ENCODE measurements around the gene RHOT1. TPM values are rescaled to one million over a fixed set of nuclear protein-coding genes. Genes with fewer than 3 reads are reported as not detected.

Gene RHOT1
- total and polyA plus RNA-seq, 10 donors, result 21.2 to 57.1 (median 33.6) TPM

DNA sequence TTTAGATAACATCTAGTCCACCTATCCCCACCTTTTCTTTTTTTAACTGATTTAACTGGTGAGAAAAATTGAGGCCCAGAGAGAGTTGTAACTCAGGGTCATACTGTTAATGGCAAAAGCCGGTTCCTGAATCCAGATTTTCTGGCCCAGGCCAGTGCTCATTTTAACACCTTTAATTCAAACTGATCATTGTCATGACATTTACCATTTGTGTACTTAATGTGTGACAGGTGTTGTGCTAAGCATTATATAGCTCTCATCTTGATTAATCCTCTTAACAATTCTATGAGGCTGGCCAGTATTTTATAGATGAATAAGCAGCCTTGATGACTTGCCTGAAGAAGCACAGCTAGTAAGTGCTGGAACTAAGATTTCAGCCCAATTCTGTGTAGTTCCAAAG lies 14.4 kb downstream of the RHOT1 start:
- no peak overlapping the region for H3K4me3 ChIP-seq
- DNase-seq, result no peak
- H3K27me3 ChIP-seq (replicated peaks in 1 of 7), result no peaks in the 10 kb centered on the region
- H3K9me3 ChIP-seq, result no peaks in the 10 kb centered on the region
- H3K4me1 ChIP-seq, result peaks cover 0 to 19% (median 7%) of the 10 kb centered on the region in 6 donors
- intact Hi-C loops (cut with DNase I; ENCODE audit: low total_unique reads), result no loop called here
- 81 to 100% (median 92%) methylated on average over 1 of the region's 1 CpG for WGBS, 5 donors
- H3K36me3 ChIP-seq, result peaks cover 0 to 94% (median 38%) of the 10 kb centered on the region in 6 donors
- no peak overlapping the region for H3K27ac ChIP-seq
- TF ChIP-seq POLR2A (IDR thresholded peaks at IDR 0.05), result no peak
- TF ChIP-seq, protein P1, sequence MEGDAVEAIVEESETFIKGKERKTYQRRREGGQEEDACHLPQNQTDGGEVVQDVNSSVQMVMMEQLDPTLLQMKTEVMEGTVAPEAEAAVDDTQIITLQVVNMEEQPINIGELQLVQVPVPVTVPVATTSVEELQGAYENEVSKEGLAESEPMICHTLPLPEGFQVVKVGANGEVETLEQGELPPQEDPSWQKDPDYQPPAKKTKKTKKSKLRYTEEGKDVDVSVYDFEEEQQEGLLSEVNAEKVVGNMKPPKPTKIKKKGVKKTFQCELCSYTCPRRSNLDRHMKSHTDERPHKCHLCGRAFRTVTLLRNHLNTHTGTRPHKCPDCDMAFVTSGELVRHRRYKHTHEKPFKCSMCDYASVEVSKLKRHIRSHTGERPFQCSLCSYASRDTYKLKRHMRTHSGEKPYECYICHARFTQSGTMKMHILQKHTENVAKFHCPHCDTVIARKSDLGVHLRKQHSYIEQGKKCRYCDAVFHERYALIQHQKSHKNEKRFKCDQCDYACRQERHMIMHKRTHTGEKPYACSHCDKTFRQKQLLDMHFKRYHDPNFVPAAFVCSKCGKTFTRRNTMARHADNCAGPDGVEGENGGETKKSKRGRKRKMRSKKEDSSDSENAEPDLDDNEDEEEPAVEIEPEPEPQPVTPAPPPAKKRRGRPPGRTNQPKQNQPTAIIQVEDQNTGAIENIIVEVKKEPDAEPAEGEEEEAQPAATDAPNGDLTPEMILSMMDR (IDR thresholded peaks at IDR 0.05 in 8 of 11, conservative IDR thresholded peaks at IDR 0.05 in 3 of 11), result no peak
- no peak for TF ChIP-seq POLR2AphosphoS5 (IDR thresholded peaks at IDR 0.05)

DNA sequence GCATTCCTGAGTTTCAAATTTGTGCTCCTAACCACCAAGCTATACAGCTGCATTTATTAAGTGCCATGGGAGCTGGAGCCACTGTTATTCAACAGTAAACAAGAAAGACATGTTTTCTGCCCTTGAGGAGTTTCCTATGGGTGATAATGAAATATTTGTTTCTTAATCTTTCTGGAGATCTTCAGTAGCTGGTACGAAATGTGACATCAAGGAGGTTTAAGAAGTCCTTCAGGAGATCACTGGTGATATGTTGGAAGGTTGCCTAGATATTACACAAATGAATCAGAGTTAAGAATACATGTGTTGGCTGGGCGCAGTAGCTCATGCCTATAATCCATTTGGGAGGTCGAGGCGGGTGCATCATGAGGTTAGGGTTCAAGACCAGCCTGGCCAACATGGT lies 14.9 kb downstream of the RHOT1 start:
- WGBS, 5 donors, result 92 to 99% (median 96%) methylated on average over 4 of the region's 4 CpGs
- TF ChIP-seq, protein P1 (IDR thresholded peaks at IDR 0.05 in 8 of 11, conservative IDR thresholded peaks at IDR 0.05 in 3 of 11), result no peak
- TF ChIP-seq POLR2A (IDR thresholded peaks at IDR 0.05) (no peak), POLR2AphosphoS5 (IDR thresholded peaks at IDR 0.05) (no peak)
- H3K36me3 ChIP-seq, result peaks cover 0 to 95% (median 38%) of the 10 kb centered on the region in 6 donors

DNA sequence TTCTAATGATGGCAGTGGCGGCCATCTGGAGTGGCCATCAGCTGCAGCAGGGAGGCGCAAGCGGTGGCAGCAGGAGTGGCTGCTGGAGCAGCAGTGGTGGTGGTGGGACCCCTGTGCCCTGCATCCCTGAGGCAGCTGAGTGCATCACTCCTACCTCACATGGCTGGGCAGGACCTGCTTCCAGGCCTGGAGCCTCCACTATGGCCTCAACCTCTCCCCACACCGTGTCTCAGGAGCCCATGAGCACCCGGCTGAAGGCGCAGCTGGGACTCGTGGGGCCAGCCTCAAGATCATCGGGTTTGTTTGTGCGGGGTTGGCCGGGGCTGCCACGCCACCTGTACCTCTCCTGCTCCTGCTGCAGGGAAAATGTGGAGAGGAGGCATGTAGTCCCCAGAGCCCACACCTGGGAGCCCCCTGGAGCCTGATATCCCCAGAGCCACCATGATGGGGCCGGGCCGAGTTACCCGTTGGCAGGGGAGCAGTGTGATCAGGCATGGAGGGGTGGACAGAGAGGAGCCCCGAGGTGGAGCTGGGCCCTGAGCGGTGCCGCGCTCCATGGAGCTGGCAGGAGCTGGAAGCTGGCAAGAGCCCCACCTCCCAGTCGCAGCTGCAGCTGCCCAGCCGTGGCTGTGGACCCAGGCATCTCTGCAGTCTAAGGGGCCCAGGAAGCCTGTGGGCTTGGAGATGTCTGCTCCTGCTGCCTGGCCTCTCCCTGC lies 16.7 kb downstream of the RHOT1 start:
- peak in 1 of 3 donors; percentile 34 for TF ChIP-seq POLR2AphosphoS5 (IDR thresholded peaks at IDR 0.05)
- TF ChIP-seq, protein P1 (IDR thresholded peaks at IDR 0.05 in 8 of 11, conservative IDR thresholded peaks at IDR 0.05 in 3 of 11), result no peak
- 88 to 98% (median 94%) methylated on average over 14 to 20 of the region's 20 CpGs for WGBS, 5 donors
- Histone ChIP-seq H3K4me3 (no peak overlapping the region), H3K4me1 (no peaks in the 10 kb centered on the region), H3K36me3 (peaks cover 0 to 82% (median 30%) of the 10 kb centered on the region in 6 donors), H3K9me3 (no peaks in the 10 kb centered on the region), H3K27me3 (replicated peaks in 1 of 7) (no peaks in the 10 kb centered on the region), H3K27ac (no peak overlapping the region)
- no peak for DNase-seq
- intact Hi-C loops (cut with DNase I; ENCODE audit: low total_unique reads), result no loop called here

More for the DNA sequence above, 14.9 kb downstream of the RHOT1 start:
- Histone ChIP-seq H3K9me3 (no peaks in the 10 kb centered on the region), H3K4me1 (peaks cover 0 to 14% (median 4%) of the 10 kb centered on the region in 6 donors), H3K27me3 (replicated peaks in 1 of 7) (no peaks in the 10 kb centered on the region), H3K4me3 (no peak overlapping the region), H3K27ac (no peak overlapping the region)
- intact Hi-C loops (cut with DNase I; ENCODE audit: low total_unique reads), result no loop called here
- DNase-seq, result no peak

DNA sequence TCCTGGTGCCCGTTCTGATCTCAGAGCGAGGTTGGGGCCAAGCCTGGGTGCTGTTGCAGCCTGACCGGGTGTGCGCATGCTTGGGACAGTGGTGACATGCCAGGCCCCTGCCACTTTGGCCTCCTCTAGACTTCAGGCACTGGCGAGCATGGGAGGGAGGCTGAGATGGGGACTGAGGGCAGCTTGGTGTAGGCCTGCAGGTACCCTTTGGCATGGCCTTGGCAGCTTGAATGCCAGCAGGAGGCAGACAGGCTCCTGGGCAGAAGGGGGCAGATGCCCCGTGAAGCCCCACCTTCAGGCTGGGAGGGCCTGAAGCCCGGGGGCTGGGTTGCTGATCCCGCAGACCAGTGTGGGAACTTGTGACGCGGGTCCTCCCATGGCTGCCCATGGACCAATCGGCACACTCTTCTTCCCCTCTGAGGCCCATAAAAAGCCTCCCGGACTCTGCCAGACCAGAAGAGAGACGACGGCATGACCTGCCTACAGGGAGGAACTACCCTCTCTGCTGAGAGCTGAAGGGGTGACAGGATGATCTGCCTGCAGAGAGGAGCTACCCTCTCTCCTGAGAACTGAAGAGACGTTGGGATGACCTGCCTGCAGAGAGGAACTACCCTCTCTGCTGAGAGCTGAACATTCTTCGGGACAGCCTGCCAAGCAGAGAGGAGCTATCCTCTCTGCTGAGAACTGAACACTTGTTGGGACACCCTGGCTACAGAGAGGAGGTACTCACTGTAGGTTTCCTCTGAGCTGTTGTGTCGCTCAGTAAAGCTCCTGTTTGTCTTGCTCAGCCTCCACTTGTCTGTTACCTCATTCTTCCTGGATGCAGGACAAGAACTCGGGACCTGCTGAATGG lies 17.5 kb downstream of the RHOT1 start:
- Histone ChIP-seq H3K27ac (no peak overlapping the region), H3K27me3 (replicated peaks in 1 of 7) (no peaks in the 10 kb centered on the region), H3K36me3 (peaks cover 0 to 82% (median 25%) of the 10 kb centered on the region in 6 donors), H3K4me1 (no peaks in the 10 kb centered on the region), H3K9me3 (no peaks in the 10 kb centered on the region), H3K4me3 (no peak overlapping the region)
- TF ChIP-seq POLR2AphosphoS5 (IDR thresholded peaks at IDR 0.05) (no peak), POLR2A (IDR thresholded peaks at IDR 0.05) (no peak)
- TF ChIP-seq, protein P1 (IDR thresholded peaks at IDR 0.05 in 8 of 11, conservative IDR thresholded peaks at IDR 0.05 in 3 of 11), result no peak
- no peak for DNase-seq
- intact Hi-C loops (cut with DNase I; ENCODE audit: low total_unique reads), result no loop called here
- 87 to 99% (median 94%) methylated on average over 13 to 18 of the region's 18 CpGs for WGBS, 5 donors
